ENCODE measurements around the gene TIMM44.

The TIMM44 gene

DNA sequence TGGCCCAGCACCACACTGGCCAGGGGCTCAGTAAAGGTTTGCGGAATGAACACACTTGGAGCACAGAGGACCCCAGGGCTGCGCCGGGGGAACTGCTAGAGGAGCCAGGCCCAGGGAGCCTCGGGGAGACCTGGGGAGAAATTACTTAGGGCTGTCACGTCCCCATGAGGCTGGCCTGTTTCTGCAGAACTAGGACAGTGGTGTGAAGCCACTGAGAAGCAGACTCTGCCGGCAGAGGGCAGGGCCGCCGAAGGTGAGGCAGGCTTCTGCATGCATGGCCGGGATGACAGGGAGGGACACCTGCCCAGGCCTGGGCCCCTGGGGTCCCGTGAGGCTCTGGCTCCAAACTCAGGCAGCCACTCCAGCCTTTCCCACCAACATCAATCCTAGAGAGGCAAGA is 35.5 kb upstream of the TIMM44 start:
- TF ChIP-seq MYC (IDR thresholded peaks at IDR 0.05; ENCODE audit: low read depth, low read length) = no peak
- TF ChIP-seq POLR2A (IDR thresholded peaks at IDR 0.05; ENCODE audit: extremely low read depth, insufficient read length) = no peak
- DNase-seq (ENCODE audit: low read depth) = no peak
- H3K4me3 ChIP-seq (ENCODE audit: low read depth, low read length) = no peak overlapping the region

DNA sequence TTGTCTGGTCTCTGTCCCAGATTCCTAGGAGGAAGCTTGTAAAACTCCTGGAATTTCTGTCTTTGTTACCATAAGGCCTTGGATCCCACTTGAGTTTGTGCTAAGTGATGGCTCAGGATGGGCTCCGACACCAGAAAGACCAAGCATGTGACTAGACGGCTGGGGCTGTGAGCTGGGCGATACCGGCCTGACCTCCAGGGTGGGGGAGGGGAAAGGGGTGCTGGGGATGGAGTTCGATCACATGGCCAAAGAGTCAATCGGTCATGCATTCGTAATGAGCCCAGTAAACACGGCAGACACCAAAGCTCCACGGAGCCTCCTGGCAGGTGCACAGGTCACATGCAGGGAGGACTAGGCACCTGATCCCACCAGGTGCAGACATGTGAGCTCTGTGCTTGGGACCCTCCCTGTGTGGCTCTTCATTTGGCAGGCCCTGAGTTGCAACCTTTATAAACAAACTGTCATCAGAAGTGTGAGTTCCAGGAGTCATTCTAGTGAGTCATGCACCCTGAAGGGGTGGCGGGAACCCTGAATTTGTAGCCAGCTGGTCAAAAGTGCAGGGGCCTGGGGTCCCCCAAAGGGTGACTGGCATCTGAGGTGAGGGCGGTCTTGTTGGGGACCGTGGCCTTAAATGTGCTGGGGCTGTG is 34.8 kb upstream of the TIMM44 start:
- DNase-seq (ENCODE audit: low read depth) = no peak
- H3K4me3 ChIP-seq (ENCODE audit: low read depth, low read length) = no peak overlapping the region
- TF ChIP-seq, protein P1, sequence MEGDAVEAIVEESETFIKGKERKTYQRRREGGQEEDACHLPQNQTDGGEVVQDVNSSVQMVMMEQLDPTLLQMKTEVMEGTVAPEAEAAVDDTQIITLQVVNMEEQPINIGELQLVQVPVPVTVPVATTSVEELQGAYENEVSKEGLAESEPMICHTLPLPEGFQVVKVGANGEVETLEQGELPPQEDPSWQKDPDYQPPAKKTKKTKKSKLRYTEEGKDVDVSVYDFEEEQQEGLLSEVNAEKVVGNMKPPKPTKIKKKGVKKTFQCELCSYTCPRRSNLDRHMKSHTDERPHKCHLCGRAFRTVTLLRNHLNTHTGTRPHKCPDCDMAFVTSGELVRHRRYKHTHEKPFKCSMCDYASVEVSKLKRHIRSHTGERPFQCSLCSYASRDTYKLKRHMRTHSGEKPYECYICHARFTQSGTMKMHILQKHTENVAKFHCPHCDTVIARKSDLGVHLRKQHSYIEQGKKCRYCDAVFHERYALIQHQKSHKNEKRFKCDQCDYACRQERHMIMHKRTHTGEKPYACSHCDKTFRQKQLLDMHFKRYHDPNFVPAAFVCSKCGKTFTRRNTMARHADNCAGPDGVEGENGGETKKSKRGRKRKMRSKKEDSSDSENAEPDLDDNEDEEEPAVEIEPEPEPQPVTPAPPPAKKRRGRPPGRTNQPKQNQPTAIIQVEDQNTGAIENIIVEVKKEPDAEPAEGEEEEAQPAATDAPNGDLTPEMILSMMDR (IDR thresholded peaks at IDR 0.05; ENCODE audit: low read depth, low read length) = no peak
- TF ChIP-seq MYC (IDR thresholded peaks at IDR 0.05; ENCODE audit: low read depth, low read length) (no peak), MAX (IDR thresholded peaks at IDR 0.05; ENCODE audit: low read depth, low read length) (no peak), POLR2A (IDR thresholded peaks at IDR 0.05; ENCODE audit: extremely low read depth, insufficient read length) (no peak)

GRCh38 chr19:7977723-7978040 is 34.2 kb upstream of the TIMM44 start:
- TF ChIP-seq MYC (IDR thresholded peaks at IDR 0.05; ENCODE audit: low read depth, low read length) (no peak), MAX (IDR thresholded peaks at IDR 0.05; ENCODE audit: low read depth, low read length) (no peak), POLR2A (IDR thresholded peaks at IDR 0.05; ENCODE audit: extremely low read depth, insufficient read length) (no peak)
- TF ChIP-seq, protein P1 (IDR thresholded peaks at IDR 0.05; ENCODE audit: low read depth, low read length) = no peak
- no peak for DNase-seq (ENCODE audit: low read depth)
- no peak overlapping the region for H3K4me3 ChIP-seq (ENCODE audit: low read depth, low read length)

- DNase-seq (ENCODE audit: low read depth) = no peak
- no peak overlapping the region for H3K4me3 ChIP-seq (ENCODE audit: low read depth, low read length)
- TF ChIP-seq MYC (IDR thresholded peaks at IDR 0.05; ENCODE audit: low read depth, low read length) = no peak
- no peak for TF ChIP-seq MAX (IDR thresholded peaks at IDR 0.05; ENCODE audit: low read depth, low read length)
- TF ChIP-seq, protein P1 (IDR thresholded peaks at IDR 0.05; ENCODE audit: low read depth, low read length) = no peak
- no peak for TF ChIP-seq POLR2A (IDR thresholded peaks at IDR 0.05; ENCODE audit: extremely low read depth, insufficient read length)
Observed at GRCh38 chr19:7977021-7977722, 33.7 kb upstream of the TIMM44 start.

DNA sequence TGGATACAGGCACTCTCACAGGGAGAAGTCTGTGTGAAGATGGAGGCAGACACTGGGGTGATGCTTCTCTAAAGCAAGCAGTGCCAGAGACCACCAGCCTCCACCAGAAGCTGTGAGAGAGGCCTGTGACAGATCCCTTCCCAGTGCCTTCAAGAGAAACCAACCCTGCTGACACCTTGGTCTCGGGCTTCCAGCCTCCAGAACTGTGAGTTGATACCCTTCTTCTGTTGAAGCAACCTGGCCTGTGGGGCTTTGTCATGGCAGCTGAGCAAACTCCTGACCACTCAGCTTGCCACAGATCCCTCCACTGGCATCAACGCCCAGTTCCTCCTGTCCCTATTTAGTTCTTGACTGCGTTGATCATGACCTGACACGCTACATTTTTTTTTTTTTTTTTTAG is 33.0 kb upstream of the TIMM44 start:
- TF ChIP-seq, protein P1 (IDR thresholded peaks at IDR 0.05; ENCODE audit: low read depth, low read length) = no peak
- TF ChIP-seq MYC (IDR thresholded peaks at IDR 0.05; ENCODE audit: low read depth, low read length) (no peak), POLR2A (IDR thresholded peaks at IDR 0.05; ENCODE audit: extremely low read depth, insufficient read length) (no peak), MAX (IDR thresholded peaks at IDR 0.05; ENCODE audit: low read depth, low read length) (no peak)
- no peak for DNase-seq (ENCODE audit: low read depth)
- no peak overlapping the region for H3K4me3 ChIP-seq (ENCODE audit: low read depth, low read length)

DNA sequence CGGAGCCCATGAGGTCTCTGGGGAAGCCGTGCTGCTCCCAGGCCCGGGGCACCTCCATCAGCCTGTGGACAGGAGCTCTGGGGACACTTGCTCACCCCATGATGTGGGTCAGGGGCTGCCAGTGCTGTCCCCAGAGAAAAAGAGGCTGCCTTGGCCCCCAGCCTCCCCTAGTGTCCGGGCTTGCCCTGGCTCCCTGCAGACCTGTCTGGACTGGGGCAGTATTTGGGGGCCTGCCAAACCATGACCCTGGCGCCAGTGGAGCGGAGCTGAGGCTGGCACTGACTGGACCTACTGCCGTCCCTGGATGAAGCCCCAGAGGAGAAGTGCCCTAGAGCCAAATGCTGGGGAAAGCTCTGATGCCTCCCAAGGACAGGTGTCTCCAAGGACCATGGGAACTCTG is 31.6 kb upstream of the TIMM44 start:
- TF ChIP-seq, protein P1 (IDR thresholded peaks at IDR 0.05; ENCODE audit: low read depth, low read length) = no peak
- TF ChIP-seq MYC (IDR thresholded peaks at IDR 0.05; ENCODE audit: low read depth, low read length) (no peak), POLR2A (IDR thresholded peaks at IDR 0.05; ENCODE audit: extremely low read depth, insufficient read length) (no peak), MAX (IDR thresholded peaks at IDR 0.05; ENCODE audit: low read depth, low read length) (no peak)

More for the DNA sequence above, 31.6 kb upstream of the TIMM44 start:
- DNase-seq (ENCODE audit: low read depth) = no peak
- H3K4me3 ChIP-seq (ENCODE audit: low read depth, low read length) = no peak overlapping the region
